H9 (cell line): ENCODE data around the gene TBC1D25. TPM values are rescaled to one million over a fixed set of nuclear protein-coding genes. Genes with fewer than 3 reads are reported as not detected.

ENCODE experiments used
- DNase-seq: peaks from one replicate; pipeline ENCODE4 v3.0.0-alpha.2; 2017
- H2AFZ ChIP-seq: one replicate; pipeline ENCODE4 v1.6.1; 2013; ENCODE audit warnings: mild to moderate bottlenecking, low read length, control low read depth, moderate library complexity
- H2AK5ac ChIP-seq: 2 replicates; pipeline ENCODE4 v1.6.1; 2013; ENCODE audit warnings: low read length, control low read depth, mixed read lengths; ENCODE audit not compliant: insufficient read length
- H2BK120ac ChIP-seq: one replicate; pipeline ENCODE4 v1.6.1; 2013; ENCODE audit warnings: low read depth, mild to moderate bottlenecking, low read length, control low read depth, inconsistent platforms; ENCODE audit not compliant: poor library complexity, severe bottlenecking
- H2BK12ac ChIP-seq: 2 replicates; pipeline ENCODE4 v1.6.1; 2013; ENCODE audit warnings: low read length, control low read depth, mixed read lengths, low read depth; ENCODE audit not compliant: insufficient read length
- H2BK15ac ChIP-seq: 2 replicates; pipeline ENCODE4 v1.6.1; 2013; ENCODE audit warnings: low read depth, low read length, control low read depth
- H2BK20ac ChIP-seq: one replicate; pipeline ENCODE4 v1.6.1; 2013; ENCODE audit warnings: low read depth, mild to moderate bottlenecking, low read length, control low read depth, inconsistent platforms; ENCODE audit not compliant: poor library complexity, severe bottlenecking
- H2BK5ac ChIP-seq: 2 replicates; pipeline ENCODE4 v1.6.1; 2013; ENCODE audit warnings: low read length, control low read depth, mixed read lengths; ENCODE audit not compliant: insufficient read length
- H3K14ac ChIP-seq: 2 replicates; pipeline ENCODE4 v1.6.1; 2013; ENCODE audit warnings: low read length, control low read depth; ENCODE audit not compliant: insufficient read depth
- H3K18ac ChIP-seq: 2 replicates; pipeline ENCODE4 v1.6.1; 2013; ENCODE audit warnings: low read depth, mild to moderate bottlenecking, mixed read lengths, low read length, control low read depth; ENCODE audit not compliant: insufficient read length
- H3K23ac ChIP-seq: 2 replicates; pipeline ENCODE4 v1.6.1; 2013; ENCODE audit warnings: low read length, control low read depth, mixed read lengths, low read depth; ENCODE audit not compliant: insufficient read length
- H3K23me2 ChIP-seq: 2 replicates; pipeline ENCODE4 v1.6.1; 2013; ENCODE audit warnings: low read depth, mild to moderate bottlenecking, mixed read lengths, low read length, control low read depth; ENCODE audit not compliant: insufficient read length, poor library complexity, severe bottlenecking
- H3K27ac ChIP-seq: 2 replicates; pipeline ENCODE4 v1.5.1; 2013; ENCODE audit warnings: low read length, control low read depth, mixed read lengths, low read depth; ENCODE audit not compliant: insufficient read length
- H3K27me3 ChIP-seq: 2 replicates; pipeline ENCODE4 v1.6.1; 2013; ENCODE audit warnings: low read length, control low read depth, inconsistent platforms; ENCODE audit not compliant: insufficient read depth
- H3K4ac ChIP-seq: 2 replicates; pipeline ENCODE4 v1.6.1; 2013; ENCODE audit warnings: low read depth, mild to moderate bottlenecking, control low read depth, inconsistent platforms, low read length, moderate library complexity
- H3K4me1 ChIP-seq: 2 replicates; pipeline ENCODE4 v1.6.1; 2013; ENCODE audit warnings: low read length, control low read depth, inconsistent platforms; ENCODE audit not compliant: insufficient read depth
- H3K4me2 ChIP-seq: 2 replicates; pipeline ENCODE4 v1.6.1; 2013; ENCODE audit warnings: low read length, control low read depth, mixed read lengths; ENCODE audit not compliant: insufficient read length, insufficient read depth
- H3K56ac ChIP-seq: 2 replicates; pipeline ENCODE4 v1.6.1; 2013; ENCODE audit warnings: low read depth, mild to moderate bottlenecking, mixed read lengths, low read length, control low read depth; ENCODE audit not compliant: insufficient read length
- H3K79me1 ChIP-seq: 2 replicates; pipeline ENCODE4 v1.6.1; 2013; ENCODE audit warnings: low read depth, mild to moderate bottlenecking, moderate library complexity, low read length, control low read depth, inconsistent platforms; ENCODE audit not compliant: insufficient read depth, poor library complexity, severe bottlenecking
- H3K79me2 ChIP-seq: 2 replicates; pipeline ENCODE4 v1.6.1; 2013; ENCODE audit warnings: low read length, control low read depth, inconsistent platforms; ENCODE audit not compliant: insufficient read depth
- H3K9ac ChIP-seq: 2 replicates; pipeline ENCODE4 v1.6.1; 2013; ENCODE audit warnings: low read length, control low read depth, mixed read lengths; ENCODE audit not compliant: insufficient read length; ENCODE audit errors: extremely low read depth
- H3K9me3 ChIP-seq: one replicate; pipeline ENCODE4 v1.6.1; 2013; ENCODE audit warnings: low read depth, low read length, inconsistent platforms; ENCODE audit not compliant: control insufficient read depth
- H3T11ph ChIP-seq: one replicate; pipeline ENCODE4 v1.6.1; 2013; ENCODE audit warnings: mild to moderate bottlenecking, low read length, control low read depth, inconsistent platforms
- H4K20me1 ChIP-seq: one replicate; pipeline ENCODE4 v1.6.1; 2013; ENCODE audit not compliant: control insufficient read depth, insufficient read length, insufficient read depth
- H4K5ac ChIP-seq: 2 replicates; pipeline ENCODE4 v1.6.1; 2013; ENCODE audit warnings: low read depth, mild to moderate bottlenecking, mixed read lengths, low read length, control low read depth; ENCODE audit not compliant: insufficient read length
- H4K8ac ChIP-seq: replicated peaks from 2 replicates; pipeline ENCODE4 v1.6.1; 2013; ENCODE audit warnings: low read length, control low read depth, mixed read lengths, low read depth; ENCODE audit not compliant: insufficient read length
- H4K91ac ChIP-seq: 2 replicates; pipeline ENCODE4 v1.6.1; 2013; ENCODE audit warnings: low read depth, mild to moderate bottlenecking, moderate library complexity, mixed read lengths, low read length, control low read depth; ENCODE audit not compliant: insufficient read length
- H3K27ac Mint-ChIP-seq, 3 experiments: 2 replicates in 2 of 3; 3 replicates in 1 of 3; pipeline ENCODE4 v1.8.0; 2020 to 2021; ENCODE audit warnings: mixed read lengths in 3 of 3, mild to moderate bottlenecking in 1 of 3, moderate library complexity in 1 of 3
- H3K27me3 Mint-ChIP-seq: 2 replicates; pipeline ENCODE4 v1.8.0; 2021; ENCODE audit warnings: low read depth, mild to moderate bottlenecking, moderate library complexity, mixed read lengths
- H3K36me3 Mint-ChIP-seq, 3 experiments: 2 replicates in 2 of 3; 3 replicates in 1 of 3; pipeline ENCODE4 v1.8.0; 2020 to 2021; ENCODE audit warnings: low read depth in 3 of 3, mixed read lengths in 3 of 3; ENCODE audit not compliant: insufficient read depth in 1 of 3
- H3K4me1 Mint-ChIP-seq, 2 experiments: 2 replicates each; pipeline ENCODE4 v1.8.0; 2020; ENCODE audit warnings: mixed read lengths in 2 of 2
- H3K4me3 Mint-ChIP-seq, 2 experiments: 2 replicates in 1 of 2; 3 replicates in 1 of 2; pipeline ENCODE4 v1.8.0; 2020 to 2021; ENCODE audit warnings: mild to moderate bottlenecking in 2 of 2, mixed read lengths in 2 of 2, moderate library complexity in 1 of 2
- H3K9me3 Mint-ChIP-seq, 2 experiments: 2 replicates in 1 of 2; 3 replicates in 1 of 2; pipeline ENCODE4 v1.8.0; 2020; ENCODE audit warnings: mild to moderate bottlenecking in 2 of 2, mixed read lengths in 2 of 2, moderate library complexity in 1 of 2
- WGBS: extraction: QIAGEN DNeasy Blood & Tissue Kit; methylation state at CpG from one replicate; pipeline ENCODE4 v1.1.7; 2013; ENCODE audit warnings: missing lambda C conversion rate, low lambda C conversion rate, mixed read lengths; ENCODE audit not compliant: insufficient read length; ENCODE audit errors: extremely low coverage; 5-methylcytosine and 5-hydroxymethylcytosine counted together
- total RNA-seq: library from RNA; stranded (reverse); gene quantifications from 2 replicates; pipeline ENCODE4 v1.2.1, GENCODE V29; 2021
- TF ChIP-seq, protein P1 (sequence below): fragments of 200-600 bp; sonication (generic); conservative IDR thresholded peaks from 3 replicates; pipeline ENCODE4 v1.8.0; 2021; ENCODE audit warnings: antibody characterized with exemption, mild to moderate bottlenecking

The TBC1D25 gene
- total RNA-seq, 1 experiment from 2014 or later, result 10.2 TPM

DNA sequence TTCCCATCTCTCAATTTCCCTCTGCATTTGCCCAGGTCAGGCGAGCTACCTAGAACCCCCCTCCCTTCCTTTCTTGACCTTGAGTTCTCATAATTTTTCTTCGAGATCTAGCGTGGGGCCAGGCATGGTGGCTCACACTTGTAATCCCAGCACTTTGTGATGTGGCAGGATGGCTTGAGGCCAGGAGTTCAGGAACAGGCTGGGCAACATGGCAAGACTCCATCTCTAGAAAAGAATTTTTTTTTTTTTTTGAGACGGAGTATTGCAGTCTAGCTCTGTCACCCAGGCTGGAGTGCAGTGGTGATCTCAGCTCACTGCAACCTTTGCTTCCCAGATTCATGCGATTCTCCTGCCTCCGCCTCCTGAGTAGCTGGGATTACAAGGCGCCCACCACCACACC is 35.3 kb upstream of the TBC1D25 start:
- H2AFZ ChIP-seq, result no peak overlapping the region
- no peak overlapping the region for H4K8ac ChIP-seq
- no peaks in the 10 kb centered on the region for H3K79me2 ChIP-seq
- no peak overlapping the region for H4K91ac ChIP-seq
- Mint-ChIP-seq H3K4me1 (peaks cover 0 to under 1% of the 10 kb centered on the region in 2 experiments; a peak in 1 of 4 replicates), H3K9me3 (peaks cover 66 to 67% of the 10 kb centered on the region in 2 experiments), H3K36me3 (peaks cover 0 to 2% (median 0%) of the 10 kb centered on the region in 3 experiments; a peak in 3 of 7 replicates), H3K27me3 (no peaks in the 10 kb centered on the region; the same call in 1 of the 2 replicates), H3K4me3 (no peak overlapping the region), H3K27ac (no peak overlapping the region; a peak in 1 of 7 replicates)
- no peak overlapping the region for H3K56ac ChIP-seq
- H3T11ph ChIP-seq, result no peak overlapping the region
- no peaks in the 10 kb centered on the region for H3K4me1 ChIP-seq
- H3K27ac ChIP-seq, result no peak overlapping the region
- TF ChIP-seq, protein P1, sequence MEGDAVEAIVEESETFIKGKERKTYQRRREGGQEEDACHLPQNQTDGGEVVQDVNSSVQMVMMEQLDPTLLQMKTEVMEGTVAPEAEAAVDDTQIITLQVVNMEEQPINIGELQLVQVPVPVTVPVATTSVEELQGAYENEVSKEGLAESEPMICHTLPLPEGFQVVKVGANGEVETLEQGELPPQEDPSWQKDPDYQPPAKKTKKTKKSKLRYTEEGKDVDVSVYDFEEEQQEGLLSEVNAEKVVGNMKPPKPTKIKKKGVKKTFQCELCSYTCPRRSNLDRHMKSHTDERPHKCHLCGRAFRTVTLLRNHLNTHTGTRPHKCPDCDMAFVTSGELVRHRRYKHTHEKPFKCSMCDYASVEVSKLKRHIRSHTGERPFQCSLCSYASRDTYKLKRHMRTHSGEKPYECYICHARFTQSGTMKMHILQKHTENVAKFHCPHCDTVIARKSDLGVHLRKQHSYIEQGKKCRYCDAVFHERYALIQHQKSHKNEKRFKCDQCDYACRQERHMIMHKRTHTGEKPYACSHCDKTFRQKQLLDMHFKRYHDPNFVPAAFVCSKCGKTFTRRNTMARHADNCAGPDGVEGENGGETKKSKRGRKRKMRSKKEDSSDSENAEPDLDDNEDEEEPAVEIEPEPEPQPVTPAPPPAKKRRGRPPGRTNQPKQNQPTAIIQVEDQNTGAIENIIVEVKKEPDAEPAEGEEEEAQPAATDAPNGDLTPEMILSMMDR, result no peak
- H2AK5ac ChIP-seq, result no peak overlapping the region
- no CpG with 5 or more reads among the region's 7 CpGs for WGBS
- no peak overlapping the region for H3K4ac ChIP-seq
- no peak overlapping the region for H3K18ac ChIP-seq
- no peak overlapping the region for H2BK15ac ChIP-seq
- H2BK120ac ChIP-seq, result no peak overlapping the region
- peaks cover 16% of the 10 kb centered on the region for H3K9me3 ChIP-seq
- H2BK12ac ChIP-seq, result no peak overlapping the region
- no peak overlapping the region for H3K23ac ChIP-seq
- no peak for DNase-seq
- no peak overlapping the region for H4K5ac ChIP-seq
- H3K27me3 ChIP-seq, result no peaks in the 10 kb centered on the region
- H4K20me1 ChIP-seq, result no peaks in the 10 kb centered on the region
- H3K79me1 ChIP-seq, result no peaks in the 10 kb centered on the region
- H2BK20ac ChIP-seq, result no peak overlapping the region
- no peak overlapping the region for H3K9ac ChIP-seq
- H3K14ac ChIP-seq, result no peak overlapping the region
- H2BK5ac ChIP-seq, result no peak overlapping the region
- no peak overlapping the region for H3K4me2 ChIP-seq
- H3K23me2 ChIP-seq, result peaks cover 2% of the 10 kb centered on the region
